ENCODE results near the gene HNRNPL.

GRCh38 chr19:38842439-38843174 lies 7.2 kb downstream of the HNRNPL start:
- TF ChIP-seq CTCF (conservative IDR thresholded peaks at IDR 0.05) = no peak
- no peak for TF ChIP-seq ZFX (IDR thresholded peaks at IDR 0.05)
